GM19467 (cell line): ENCODE measurements around the gene ELOB.

Experiments
- ATAC-seq: cut with Tn5 transposase; IDR thresholded peaks from one replicate; pipeline ENCODE4 v1.9.1; 2021; ENCODE audit warnings: mild to moderate bottlenecking, moderate library complexity; ENCODE audit not compliant: unreplicated experiment

The ELOB gene

GRCh38 chr16:2777231-2777902 is at the start of gene ELOB:
Gene ELOB (minus strand): TSS chr16:2777280. CDS start chr16:2777239, 41 bp downstream.
- ATAC-seq: peak; percentile 75

- ATAC-seq: no peak
Observed at GRCh38 chr16:2825906-2826305, 48.8 kb upstream of the ELOB start.

DNA sequence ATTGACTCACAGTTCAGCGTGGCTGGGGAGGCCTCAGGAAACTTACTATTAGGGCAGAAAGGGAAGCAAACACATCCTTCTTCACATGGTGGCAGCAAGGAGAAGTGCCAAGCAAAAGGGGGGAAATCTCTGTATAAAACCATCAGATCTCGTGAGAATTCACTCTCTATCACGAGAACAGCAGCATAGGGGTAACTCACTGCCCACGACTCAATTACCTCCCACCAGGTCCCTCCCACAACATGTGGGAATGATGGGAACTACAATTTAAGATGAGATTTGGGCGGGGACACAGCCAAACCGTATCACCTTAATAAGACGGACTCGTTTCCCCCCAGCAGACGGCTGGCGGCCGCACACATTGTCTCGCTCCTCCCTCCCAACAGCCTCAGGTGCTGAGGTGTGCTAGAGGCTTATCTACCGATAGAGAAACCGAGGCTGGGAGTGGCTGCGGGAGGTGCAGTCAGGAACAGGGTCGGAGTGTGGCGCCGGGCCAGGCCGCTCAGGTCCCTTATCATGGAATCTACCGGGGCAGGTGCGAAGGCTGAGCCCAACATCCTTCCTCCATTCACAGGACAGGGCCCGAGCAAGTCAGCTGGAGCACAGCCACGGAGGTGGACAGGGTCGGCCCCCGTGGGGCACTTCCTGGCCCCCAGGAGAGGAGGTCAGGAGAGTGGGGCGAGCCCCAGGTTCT is 48.1 kb upstream of the ELOB start:
- ATAC-seq: no peak

DNA sequence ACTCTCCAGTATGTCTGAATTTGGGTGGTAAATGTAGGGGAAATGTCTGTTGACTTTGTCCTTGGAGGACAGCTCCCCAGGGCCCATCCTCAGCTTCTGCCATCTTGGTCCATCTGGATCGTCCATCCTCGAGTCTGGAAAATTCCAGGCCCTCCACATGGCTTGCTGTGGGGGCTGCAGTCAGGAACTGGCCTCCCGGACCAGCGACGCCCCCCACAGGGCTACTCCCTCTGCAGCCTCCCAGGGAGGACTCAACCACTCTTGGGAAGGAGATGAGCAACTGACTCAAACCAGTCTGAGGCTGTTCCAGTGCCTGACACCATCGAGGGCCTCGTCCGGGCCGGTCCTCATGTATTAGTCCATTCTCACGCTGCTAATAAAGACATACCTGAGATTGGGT is 47.5 kb upstream of the ELOB start:
- ATAC-seq: no peak

DNA sequence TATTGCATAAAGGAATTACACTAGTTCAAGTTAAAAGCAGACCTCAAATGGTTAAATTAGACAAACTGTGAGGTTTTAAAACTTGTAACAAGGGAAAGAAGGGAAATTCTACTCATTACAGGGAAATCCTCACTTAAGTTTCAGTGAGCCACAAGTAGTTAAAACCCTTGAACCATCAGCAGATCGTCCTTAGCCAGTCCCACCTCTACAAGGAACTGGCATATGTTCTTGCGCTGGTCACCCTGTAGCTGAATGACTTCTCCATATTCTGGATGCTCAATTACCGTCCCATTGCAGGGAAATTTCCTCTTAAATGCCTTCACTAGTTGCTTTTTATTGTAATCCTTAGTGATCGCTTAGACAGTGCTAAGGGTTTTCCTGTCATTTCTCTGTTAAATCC is 45.4 kb upstream of the ELOB start:
- no peak for ATAC-seq

DNA sequence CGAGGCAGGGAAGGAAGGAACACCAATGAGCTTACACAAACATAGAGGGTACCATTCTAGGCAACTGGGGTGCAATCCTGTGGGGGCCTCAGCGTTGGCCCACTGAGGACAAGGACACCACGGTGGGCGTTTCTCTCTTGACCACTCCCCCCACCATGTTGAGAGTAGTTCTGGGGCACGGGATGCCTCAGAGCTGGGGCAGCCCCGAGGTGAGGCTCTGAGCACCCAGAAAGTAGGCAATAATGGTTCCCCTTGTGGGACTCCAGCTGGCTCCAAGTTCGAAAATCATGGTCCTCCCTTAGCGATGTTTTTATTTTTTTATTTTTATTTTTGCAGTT is 45.0 kb upstream of the ELOB start:
- ATAC-seq: no peak

GRCh38 chr16:2821487-2822157 is 44.5 kb upstream of the ELOB start:
- no peak for ATAC-seq

DNA sequence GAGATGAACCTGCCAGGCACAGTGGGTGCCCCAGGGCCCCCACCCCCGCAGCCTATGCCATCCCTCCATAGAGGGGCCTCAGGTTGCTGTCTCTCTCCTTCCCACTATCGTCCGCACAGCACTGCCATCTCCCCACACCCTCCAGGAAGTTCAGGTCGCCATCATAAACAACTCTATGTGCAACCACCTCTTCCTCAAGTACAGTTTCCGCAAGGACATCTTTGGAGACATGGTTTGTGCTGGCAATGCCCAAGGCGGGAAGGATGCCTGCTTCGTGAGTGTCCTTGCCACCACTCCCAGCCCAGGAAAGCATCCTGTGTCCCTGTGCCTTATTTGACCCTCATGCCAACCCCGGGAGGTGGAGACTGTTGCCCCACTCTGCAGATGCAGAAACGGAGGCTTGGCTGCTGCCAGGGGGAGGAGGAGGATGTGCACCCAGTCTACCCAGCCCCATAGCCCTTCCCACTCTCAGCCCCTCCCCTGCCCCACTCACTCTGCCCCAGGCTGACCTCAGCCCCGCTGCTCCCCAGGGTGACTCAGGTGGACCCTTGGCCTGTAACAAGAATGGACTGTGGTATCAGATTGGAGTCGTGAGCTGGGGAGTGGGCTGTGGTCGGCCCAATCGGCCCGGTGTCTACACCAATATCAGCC is 43.9 kb upstream of the ELOB start:
- ATAC-seq: no peak

DNA sequence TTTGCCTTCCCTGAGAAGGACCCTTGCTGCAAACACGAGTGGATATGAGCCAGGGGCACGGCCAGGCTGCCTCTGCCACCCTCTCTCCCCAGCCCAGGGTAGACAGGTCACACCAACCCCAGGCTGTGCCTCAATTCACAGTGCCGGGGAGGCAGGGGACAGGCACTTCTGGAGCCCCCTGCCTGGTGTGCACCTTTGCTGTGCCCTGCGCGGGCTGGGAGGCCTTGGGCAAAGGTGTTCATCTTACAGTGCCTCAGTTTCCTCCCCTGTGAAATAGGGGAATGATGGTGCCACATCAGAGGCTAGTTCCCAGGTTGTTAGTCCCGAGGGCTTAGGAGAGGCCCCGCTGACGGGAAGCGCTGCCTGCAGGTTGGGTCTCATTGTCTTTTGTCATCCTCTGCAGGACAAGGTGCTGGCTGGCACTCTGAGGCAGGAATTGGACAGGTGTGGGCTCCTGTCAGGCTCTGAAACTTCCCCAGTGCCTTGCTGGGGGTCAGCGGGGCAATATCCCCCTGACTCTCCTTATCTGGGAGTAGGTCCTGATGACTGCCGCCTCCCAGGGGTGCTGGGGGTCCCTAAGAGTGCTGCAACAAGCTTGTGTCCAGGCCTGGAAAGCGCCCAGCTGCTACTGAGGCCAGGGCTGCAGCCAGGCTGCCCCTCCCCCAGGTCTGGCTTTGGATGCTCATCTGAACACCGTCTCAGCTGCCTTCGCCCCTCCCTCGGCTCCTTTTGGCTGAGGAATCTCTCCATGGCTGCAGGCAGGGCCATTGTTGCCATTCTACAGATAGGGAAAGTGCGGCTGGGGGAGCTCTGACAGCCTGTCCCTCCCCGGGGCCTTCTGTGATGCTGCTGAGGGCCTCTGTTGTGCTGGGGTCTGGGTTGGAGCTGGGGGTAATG is 43.1 kb upstream of the ELOB start:
- no peak for ATAC-seq

GRCh38 chr16:2819179-2819938 is 42.3 kb upstream of the ELOB start:
- no peak for ATAC-seq

DNA sequence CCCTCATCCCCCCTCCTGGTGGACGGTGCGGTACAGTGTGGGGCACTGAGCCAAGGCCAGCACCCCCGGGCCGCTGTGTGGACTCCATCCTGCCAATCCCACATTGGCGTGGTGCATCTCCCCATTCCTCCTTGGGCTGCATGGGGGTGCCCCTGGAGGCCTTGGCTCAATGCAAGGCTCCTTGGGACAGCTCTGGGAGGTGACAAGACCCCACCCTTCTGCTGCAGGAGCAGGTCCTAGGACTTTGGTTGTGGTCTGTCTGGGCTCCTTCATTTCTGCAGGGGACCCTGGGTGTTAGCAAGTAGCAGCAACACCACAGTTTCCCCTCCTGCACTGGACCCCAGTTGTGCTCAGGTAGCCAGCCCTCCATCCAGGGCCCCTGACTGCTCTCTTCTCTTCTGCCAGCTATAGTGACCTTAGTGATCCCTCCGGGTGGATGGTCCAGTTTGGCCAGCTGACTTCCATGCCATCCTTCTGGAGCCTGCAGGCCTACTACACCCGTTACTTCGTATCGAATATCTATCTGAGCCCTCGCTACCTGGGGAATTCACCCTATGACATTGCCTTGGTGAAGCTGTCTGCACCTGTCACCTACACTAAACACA is 41.3 kb upstream of the ELOB start:
- no peak for ATAC-seq

DNA sequence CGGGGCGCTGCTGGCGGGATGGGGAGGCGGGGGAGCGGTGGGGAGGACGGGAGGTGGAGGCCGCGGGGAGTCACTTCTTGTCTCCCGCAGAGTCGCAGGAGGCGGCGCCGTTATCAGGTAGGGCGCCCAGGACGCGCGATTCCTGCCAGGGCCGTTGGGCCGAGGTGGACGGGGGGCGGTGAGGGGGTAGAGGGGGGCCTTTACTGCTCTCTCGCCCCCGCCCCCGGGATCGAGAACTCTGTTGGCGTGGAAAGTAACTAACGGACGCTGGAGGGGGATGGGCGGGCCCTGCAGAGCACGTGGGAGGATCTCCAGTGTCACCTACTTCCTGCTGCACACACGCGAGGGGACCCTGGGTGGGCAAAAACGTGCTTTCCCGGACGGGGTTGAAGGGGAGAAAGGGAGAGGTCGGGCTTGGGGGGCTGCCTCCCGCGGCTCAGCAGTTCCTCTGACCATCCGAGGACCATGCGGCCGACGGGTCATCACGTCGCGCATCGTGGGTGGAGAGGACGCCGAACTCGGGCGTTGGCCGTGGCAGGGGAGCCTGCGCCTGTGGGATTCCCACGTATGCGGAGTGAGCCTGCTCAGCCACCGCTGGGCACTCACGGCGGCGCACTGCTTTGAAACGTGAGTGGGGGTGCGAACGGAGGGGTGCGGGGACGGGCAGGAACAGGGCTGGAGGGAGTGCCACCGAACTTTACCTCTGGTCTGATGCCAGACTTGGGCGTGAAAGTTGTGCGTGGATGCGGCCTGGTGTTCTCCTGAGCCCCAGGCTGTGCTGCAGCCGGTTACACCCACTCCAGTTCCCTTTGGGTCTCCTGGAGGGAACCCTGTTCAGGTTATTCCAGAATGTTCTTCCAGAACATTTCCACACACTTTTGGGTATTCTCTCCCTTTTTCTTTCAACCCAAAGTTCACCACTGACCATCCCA is 40.5 kb upstream of the ELOB start:
- ATAC-seq: no peak

DNA sequence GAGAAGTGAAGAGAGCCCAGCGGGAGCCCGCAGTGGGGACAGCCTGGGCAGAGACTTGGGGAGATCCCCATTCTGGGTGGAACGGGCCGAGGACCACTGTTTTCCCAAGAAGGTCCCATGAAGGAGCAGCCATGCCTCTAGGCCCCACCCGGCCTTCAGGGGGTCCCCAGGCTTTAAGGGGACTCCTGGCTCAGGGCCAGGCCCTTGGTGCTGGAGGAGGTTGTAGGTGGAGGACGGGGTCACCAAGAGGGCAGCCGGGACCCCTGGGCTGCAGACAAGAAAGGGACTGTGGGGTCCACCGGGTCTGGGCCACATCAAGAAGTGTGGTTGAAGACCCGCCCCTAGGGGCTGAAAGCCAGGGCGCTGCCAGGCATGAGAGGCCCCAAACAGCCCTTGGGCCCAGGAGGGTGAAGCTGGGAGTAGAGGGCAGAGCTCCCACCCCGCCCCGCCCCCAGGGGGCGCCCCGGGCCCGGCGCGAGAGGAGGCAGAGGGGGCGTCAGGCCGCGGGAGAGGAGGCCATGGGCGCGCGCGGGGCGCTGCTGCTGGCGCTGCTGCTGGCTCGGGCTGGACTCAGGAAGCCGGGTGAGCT is 39.8 kb upstream of the ELOB start, which contains the start of gene PRSS21:
PRSS21 (plus strand) TSS at position 487 of the 589 bp plus-strand sequence; CDS start at position 519, 32 bp downstream.
- no peak for ATAC-seq

GRCh38 chr16:2815299-2815771 is 38.3 kb upstream of the ELOB start:
- ATAC-seq: no peak

GRCh38 chr16:2814551-2815298 is 37.6 kb upstream of the ELOB start:
- no peak for ATAC-seq

DNA sequence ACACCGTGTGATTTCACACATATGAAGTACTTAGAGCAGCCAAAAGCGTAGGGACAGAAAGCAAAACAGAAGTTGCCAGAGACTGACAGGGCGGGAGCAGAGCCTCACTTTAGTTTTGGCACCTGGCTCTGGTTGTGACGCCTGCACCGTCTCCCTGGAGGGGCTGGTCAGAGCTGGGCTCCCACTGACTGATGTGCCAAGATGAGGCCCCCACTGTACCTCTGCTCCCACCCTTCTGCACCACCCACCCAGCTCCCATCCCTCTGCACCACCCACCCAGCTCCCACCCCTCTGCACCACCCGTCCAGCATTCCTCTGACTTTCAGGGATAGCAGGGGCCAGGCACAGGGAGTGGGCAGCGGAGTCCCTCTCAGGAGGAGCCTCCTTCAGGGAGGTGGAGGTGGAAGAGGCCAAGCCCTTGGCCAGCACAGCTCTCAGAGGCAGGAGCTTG is 36.7 kb upstream of the ELOB start:
- no peak for ATAC-seq
